ENCODE measurements around the gene TMEM161B. TPM values are rescaled to one million over a fixed set of nuclear protein-coding genes. Genes with fewer than 3 reads are reported as not detected.
A peak's percentile ranks its signal among the peaks of the same experiment; 100 is the strongest.

TMEM161B gene
- total and polyA plus RNA-seq, 2 of the 13 experiments (the other 11 are each of a cell fraction or from before 2014, with no cell fraction given) = 15.0 to 22.1 TPM

- TF ChIP-seq, protein P1, sequence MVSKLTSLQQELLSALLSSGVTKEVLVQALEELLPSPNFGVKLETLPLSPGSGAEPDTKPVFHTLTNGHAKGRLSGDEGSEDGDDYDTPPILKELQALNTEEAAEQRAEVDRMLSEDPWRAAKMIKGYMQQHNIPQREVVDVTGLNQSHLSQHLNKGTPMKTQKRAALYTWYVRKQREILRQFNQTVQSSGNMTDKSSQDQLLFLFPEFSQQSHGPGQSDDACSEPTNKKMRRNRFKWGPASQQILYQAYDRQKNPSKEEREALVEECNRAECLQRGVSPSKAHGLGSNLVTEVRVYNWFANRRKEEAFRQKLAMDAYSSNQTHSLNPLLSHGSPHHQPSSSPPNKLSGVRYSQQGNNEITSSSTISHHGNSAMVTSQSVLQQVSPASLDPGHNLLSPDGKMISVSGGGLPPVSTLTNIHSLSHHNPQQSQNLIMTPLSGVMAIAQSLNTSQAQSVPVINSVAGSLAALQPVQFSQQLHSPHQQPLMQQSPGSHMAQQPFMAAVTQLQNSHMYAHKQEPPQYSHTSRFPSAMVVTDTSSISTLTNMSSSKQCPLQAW (CRISPR knock-in tag; IDR thresholded peaks at IDR 0.05) = no peak
- TF ChIP-seq ZFP90 (CRISPR knock-in tag; IDR thresholded peaks at IDR 0.05; ENCODE audit: borderline replicate concordance) = no peak
- no peak for TF ChIP-seq PREB (CRISPR knock-in tag; IDR thresholded peaks at IDR 0.05)
- no peak for TF ChIP-seq ZNF776 (CRISPR knock-in tag; IDR thresholded peaks at IDR 0.05)
- no peak for TF ChIP-seq ZNF263 (CRISPR knock-in tag; IDR thresholded peaks at IDR 0.05)
- TF ChIP-seq ZBTB42 (CRISPR knock-in tag; IDR thresholded peaks at IDR 0.05) = no peak
- no peak for TF ChIP-seq ZC3H4 (CRISPR knock-in tag; IDR thresholded peaks at IDR 0.05; ENCODE audit: borderline replicate concordance)
- no peak for TF ChIP-seq ZNF670 (CRISPR knock-in tag; IDR thresholded peaks at IDR 0.05; ENCODE audit: borderline replicate concordance)
- TF ChIP-seq, protein P2, sequence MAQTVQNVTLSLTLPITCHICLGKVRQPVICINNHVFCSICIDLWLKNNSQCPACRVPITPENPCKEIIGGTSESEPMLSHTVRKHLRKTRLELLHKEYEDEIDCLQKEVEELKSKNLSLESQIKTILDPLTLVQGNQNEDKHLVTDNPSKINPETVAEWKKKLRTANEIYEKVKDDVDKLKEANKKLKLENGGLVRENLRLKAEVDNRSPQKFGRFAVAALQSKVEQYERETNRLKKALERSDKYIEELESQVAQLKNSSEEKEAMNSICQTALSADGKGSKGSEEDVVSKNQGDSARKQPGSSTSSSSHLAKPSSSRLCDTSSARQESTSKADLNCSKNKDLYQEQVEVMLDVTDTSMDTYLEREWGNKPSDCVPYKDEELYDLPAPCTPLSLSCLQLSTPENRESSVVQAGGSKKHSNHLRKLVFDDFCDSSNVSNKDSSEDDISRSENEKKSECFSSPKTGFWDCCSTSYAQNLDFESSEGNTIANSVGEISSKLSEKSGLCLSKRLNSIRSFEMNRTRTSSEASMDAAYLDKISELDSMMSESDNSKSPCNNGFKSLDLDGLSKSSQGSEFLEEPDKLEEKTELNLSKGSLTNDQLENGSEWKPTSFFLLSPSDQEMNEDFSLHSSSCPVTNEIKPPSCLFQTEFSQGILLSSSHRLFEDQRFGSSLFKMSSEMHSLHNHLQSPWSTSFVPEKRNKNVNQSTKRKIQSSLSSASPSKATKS (CRISPR knock-in tag; IDR thresholded peaks at IDR 0.05) = no peak
- TF ChIP-seq RXRA (CRISPR knock-in tag; IDR thresholded peaks at IDR 0.05) = no peak
- TF ChIP-seq ZNF607 (CRISPR knock-in tag; IDR thresholded peaks at IDR 0.05; ENCODE audit: borderline replicate concordance) = no peak
- TF ChIP-seq NR3C1 (CRISPR knock-in tag; IDR thresholded peaks at IDR 0.05) = no peak
- no peak for TF ChIP-seq ZBTB38 (CRISPR knock-in tag; IDR thresholded peaks at IDR 0.05)
- no peak for TF ChIP-seq NBN (conservative IDR thresholded peaks at IDR 0.05)
- TF ChIP-seq, protein P3, sequence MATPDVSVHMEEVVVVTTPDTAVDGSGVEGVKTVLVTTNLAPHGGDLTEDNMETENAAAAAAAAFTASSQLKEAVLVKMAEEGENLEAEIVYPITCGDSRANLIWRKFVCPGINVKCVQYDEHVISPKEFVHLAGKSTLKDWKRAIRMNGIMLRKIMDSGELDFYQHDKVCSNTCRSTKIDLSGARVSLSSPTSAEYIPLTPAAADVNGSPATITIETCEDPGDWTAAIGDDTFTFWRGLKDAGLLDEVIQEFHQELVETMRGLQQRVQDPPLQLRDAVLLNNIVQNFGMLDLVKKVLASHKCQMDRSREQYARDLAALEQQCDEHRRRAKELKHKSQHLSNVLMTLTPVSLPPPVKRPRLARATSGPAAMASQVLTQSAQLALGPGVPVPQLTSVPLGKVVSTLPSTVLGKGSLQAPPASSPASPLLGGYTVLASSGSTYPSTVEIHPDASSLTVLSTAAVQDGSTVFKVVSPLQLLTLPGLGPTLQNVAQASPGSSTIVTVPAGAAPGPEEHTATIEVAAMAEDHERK (CRISPR knock-in tag; IDR thresholded peaks at IDR 0.05; ENCODE audit: low read depth) = no peak
- no peak for TF ChIP-seq LBX2 (CRISPR knock-in tag; IDR thresholded peaks at IDR 0.05; ENCODE audit: borderline replicate concordance)
- TF ChIP-seq HNRNPUL1 (IDR thresholded peaks at IDR 0.05; ENCODE audit: low read depth, low read length) = peak; percentile 61; the same call in 1 of the 2 replicates
- TF ChIP-seq ASH2L (IDR thresholded peaks at IDR 0.05; ENCODE audit: insufficient read length, low read depth, low read length) = no peak
- no peak for TF ChIP-seq ZNF224 (CRISPR knock-in tag; IDR thresholded peaks at IDR 0.05)
- no peak for TF ChIP-seq MAFK (conservative IDR thresholded peaks at IDR 0.05 in 1 of 2, IDR thresholded peaks at IDR 0.05 in 1 of 2; ENCODE audit: low read length in 2 of 2)
- TF ChIP-seq ZNF619 (CRISPR knock-in tag; IDR thresholded peaks at IDR 0.05) = no peak
- no peak for TF ChIP-seq CSRNP1 (CRISPR knock-in tag; IDR thresholded peaks at IDR 0.05)
These were observed 22.8 kb downstream of the TMEM161B start (continued) for GRCh38 chr5:88245893-88246244.

All from HepG2 (cell line).